Astrocyte (in vitro differentiated cells and primary cell): Measurements from ENCODE around the gene MS4A4E. TPM values are rescaled to one million over a fixed set of nuclear protein-coding genes. Genes with fewer than 3 reads are reported as not detected.

ENCODE experiments used
- DNase-seq: peaks from one replicate; pipeline ENCODE4 v3.0.0-alpha.2; 2010; ENCODE audit warnings: low read depth
- FAIRE-seq: peaks from 2 replicates; lab custom pipeline; 2011; peaks lifted over from hg19 to GRCh38; lab: Jason Lieb, UNC
- H2AFZ ChIP-seq: 2 replicates; pipeline ENCODE4 v1.6.0; 2012; ENCODE audit warnings: low read depth, low read length, inconsistent platforms
- H3K27ac ChIP-seq: 2 replicates; pipeline ENCODE4 v1.5.1; 2011; ENCODE audit warnings: low read depth, low read length, inconsistent platforms
- H3K27me3 ChIP-seq: 2 replicates; pipeline ENCODE4 v1.6.0; 2011; ENCODE audit warnings: low read length, inconsistent platforms; ENCODE audit not compliant: insufficient read depth
- H3K36me3 ChIP-seq: 2 replicates; pipeline ENCODE4 v1.5.1; 2011; ENCODE audit warnings: low read length, inconsistent platforms; ENCODE audit not compliant: insufficient read depth
- H3K4me1 ChIP-seq: 2 replicates; pipeline ENCODE4 v1.5.1; 2011; ENCODE audit warnings: low read length, inconsistent platforms; ENCODE audit not compliant: insufficient read depth
- H3K4me2 ChIP-seq: 2 replicates; pipeline ENCODE4 v1.6.0; 2012; ENCODE audit warnings: low read length, inconsistent platforms
- H3K4me3 ChIP-seq: 2 replicates; pipeline ENCODE4 v1.5.1; 2011; ENCODE audit warnings: low read depth, mild to moderate bottlenecking, low read length, inconsistent platforms; ENCODE audit not compliant: insufficient read depth
- H3K79me2 ChIP-seq: 2 replicates; pipeline ENCODE4 v1.6.0; 2012; ENCODE audit warnings: mild to moderate bottlenecking, low read length, inconsistent platforms; ENCODE audit not compliant: insufficient read depth
- H3K9ac ChIP-seq: 2 replicates; pipeline ENCODE4 v1.6.0; 2012; ENCODE audit warnings: mild to moderate bottlenecking, low read length, inconsistent platforms
- H3K9me3 ChIP-seq: 2 replicates; pipeline ENCODE4 v1.5.1; 2012; ENCODE audit warnings: low read depth, mild to moderate bottlenecking, low read length, inconsistent platforms; ENCODE audit not compliant: insufficient read depth
- H4K20me1 ChIP-seq: 2 replicates; pipeline ENCODE4 v1.6.0; 2012; ENCODE audit warnings: low read length, inconsistent platforms; ENCODE audit not compliant: insufficient read depth
- H3K27ac Mint-ChIP-seq: one replicate; pipeline ENCODE4 v1.8.0; 2021; ENCODE audit warnings: mild to moderate bottlenecking, mixed read lengths; ENCODE audit not compliant: unreplicated experiment
- H3K27me3 Mint-ChIP-seq: one replicate; pipeline ENCODE4 v1.8.0; 2021; ENCODE audit warnings: low read depth, mixed read lengths; ENCODE audit not compliant: unreplicated experiment
- H3K36me3 Mint-ChIP-seq: one replicate; pipeline ENCODE4 v1.8.0; 2021; ENCODE audit warnings: low read depth, mixed read lengths; ENCODE audit not compliant: unreplicated experiment
- H3K4me1 Mint-ChIP-seq: one replicate; pipeline ENCODE4 v1.8.0; 2021; ENCODE audit warnings: low read depth, mixed read lengths; ENCODE audit not compliant: unreplicated experiment
- H3K4me3 Mint-ChIP-seq: one replicate; pipeline ENCODE4 v1.8.0; 2021; ENCODE audit warnings: mild to moderate bottlenecking, moderate library complexity, mixed read lengths; ENCODE audit not compliant: unreplicated experiment
- H3K9me3 Mint-ChIP-seq: one replicate; pipeline ENCODE4 v1.8.0; 2021; ENCODE audit warnings: mild to moderate bottlenecking, mixed read lengths; ENCODE audit not compliant: unreplicated experiment
- CTCF ChIP-seq: IDR thresholded peaks from 2 replicates; pipeline ENCODE4 v1.5.1; 2011; ENCODE audit warnings: low read depth, mild to moderate bottlenecking, inconsistent platforms, low read length, moderate library complexity; ENCODE audit not compliant: insufficient read depth
- EZH2 ChIP-seq: IDR thresholded peaks from 2 replicates; pipeline ENCODE4 v1.6.1; 2012; ENCODE audit warnings: mild to moderate bottlenecking, low read length, inconsistent platforms; ENCODE audit not compliant: insufficient read depth
- total RNA-seq: library from RNA; stranded (reverse); gene quantifications from 2 replicates; pipeline ENCODE4 v1.2.1, GENCODE V29; 2021

MS4A4E gene
- total RNA-seq, 1 donor from 2014 or later = not detected

GRCh38 chr11:60282286-60282685 is 39.3 kb upstream of the MS4A4E start:
- Mint-ChIP-seq H3K27ac (no peak overlapping the region), H3K27me3 (no peaks in the 10 kb centered on the region), H3K36me3 (peaks cover 2% of the 10 kb centered on the region), H3K4me1 (peaks cover 3% of the 10 kb centered on the region), H3K9me3 (peaks cover 3% of the 10 kb centered on the region), H3K4me3 (no peak overlapping the region)
- no peak overlapping the region for H2AFZ ChIP-seq
- no peak overlapping the region for H3K27ac ChIP-seq
- no peaks in the 10 kb centered on the region for H3K9me3 ChIP-seq
- no peak overlapping the region for H3K9ac ChIP-seq
- no peaks in the 10 kb centered on the region for H4K20me1 ChIP-seq
- H3K27me3 ChIP-seq = no peaks in the 10 kb centered on the region
- H3K36me3 ChIP-seq = no peaks in the 10 kb centered on the region
- H3K4me1 ChIP-seq = no peaks in the 10 kb centered on the region
- H3K79me2 ChIP-seq = no peaks in the 10 kb centered on the region
- H3K4me2 ChIP-seq = no peak overlapping the region
- FAIRE-seq = no peak
- DNase-seq = no peak
- H3K4me3 ChIP-seq = no peak overlapping the region
- TF ChIP-seq CTCF (no peak), EZH2 (no peak)

- FAIRE-seq (no peak), DNase-seq (no peak)
- Histone ChIP-seq H2AFZ (no peak overlapping the region), H3K27me3 (no peaks in the 10 kb centered on the region), H3K4me3 (no peak overlapping the region), H4K20me1 (no peaks in the 10 kb centered on the region), H3K4me2 (no peak overlapping the region), H3K9me3 (no peaks in the 10 kb centered on the region), H3K79me2 (no peaks in the 10 kb centered on the region), H3K4me1 (no peaks in the 10 kb centered on the region), H3K36me3 (no peaks in the 10 kb centered on the region), H3K9ac (no peak overlapping the region), H3K27ac (no peak overlapping the region)
- Mint-ChIP-seq H3K4me1 (peaks cover 3% of the 10 kb centered on the region), H3K9me3 (peaks cover under 1% of the 10 kb centered on the region), H3K27me3 (no peaks in the 10 kb centered on the region), H3K36me3 (peaks cover under 1% of the 10 kb centered on the region), H3K4me3 (no peak overlapping the region), H3K27ac (no peak overlapping the region)
- TF ChIP-seq EZH2 (no peak), CTCF (no peak)
Observed at GRCh38 chr11:60281485-60281884, 38.5 kb upstream of the MS4A4E start.

GRCh38 chr11:60280412-60280811 is 37.5 kb upstream of the MS4A4E start, which contains the start of gene MS4A4A:
Gene MS4A4A, plus strand, starts transcription at chr11:60280666. Its CDS starts 10 bp downstream, at chr11:60280676.
- H3K36me3 Mint-ChIP-seq = no peaks in the 10 kb centered on the region
- Histone ChIP-seq H3K4me2 (no peak within 1 kb of the TSS), H4K20me1 (no peaks in the 10 kb centered on the region), H3K9me3 (no peaks in the 10 kb centered on the region), H3K4me1 (no peaks in the 10 kb centered on the region), H3K9ac (no peak within 1 kb of the TSS), H3K27ac (no peak within 1 kb of the TSS), H2AFZ (no peak within 1 kb of the TSS), H3K4me3 (no peak within 1 kb of the TSS), H3K79me2 (no peaks in the 10 kb centered on the region), H3K36me3 (no peaks in the 10 kb centered on the region), H3K27me3 (no peaks in the 10 kb centered on the region)
- H3K27me3 Mint-ChIP-seq = no peaks in the 10 kb centered on the region
- no peak within 1 kb of the TSS for H3K27ac Mint-ChIP-seq
- H3K4me1 Mint-ChIP-seq = peaks cover under 1% of the 10 kb centered on the region
- no peak for TF ChIP-seq EZH2
- H3K9me3 Mint-ChIP-seq = no peaks in the 10 kb centered on the region
- H3K4me3 Mint-ChIP-seq = no peak within 1 kb of the TSS
- FAIRE-seq = no peak
- no peak for DNase-seq
